Liver (tissue), 9 donors: ENCODE data around the gene POU6F2. TPM values are rescaled to one million over a fixed set of nuclear protein-coding genes. Genes with fewer than 3 reads are reported as not detected.

Experiments used
- DNase-seq: peaks from one replicate; pipeline ENCODE4 v3.0.0-alpha.2; 2017; ENCODE audit warnings: low spot score
- H3K27ac ChIP-seq, 2 donors: one replicate each; pipeline ENCODE4 v1.7.0; 2013; ENCODE audit warnings: inconsistent platforms in 2 of 2, low read length in 2 of 2, control low read depth in 1 of 2, low read depth in 1 of 2, mild to moderate bottlenecking in 1 of 2
- H3K27me3 ChIP-seq, 4 donors: one replicate each; pipeline versions ENCODE4 v1.6.1 to v1.7.0; 2013; ENCODE audit warnings: low read length in 3 of 4, inconsistent platforms in 1 of 4, mild to moderate bottlenecking in 1 of 4, moderate library complexity in 1 of 4; ENCODE audit not compliant: control insufficient read depth in 4 of 4, insufficient read depth in 4 of 4
- H3K36me3 ChIP-seq, 4 donors: one replicate each; pipeline versions ENCODE4 v1.6.1 to v1.7.0; 2013; ENCODE audit warnings: low read length in 3 of 4, mild to moderate bottlenecking in 3 of 4, low read depth in 1 of 4, moderate library complexity in 1 of 4; ENCODE audit not compliant: control insufficient read depth in 4 of 4, insufficient read depth in 3 of 4
- H3K4me1 ChIP-seq, 4 donors: one replicate each; pipeline versions ENCODE4 v1.6.1 to v1.7.0; 2013; ENCODE audit warnings: low read length in 3 of 4, mild to moderate bottlenecking in 3 of 4, moderate library complexity in 1 of 4; ENCODE audit not compliant: control insufficient read depth in 4 of 4, insufficient read depth in 4 of 4
- H3K4me3 ChIP-seq, 3 donors: one replicate each; pipeline versions ENCODE4 v1.6.1 to v1.7.0; 2013; ENCODE audit warnings: low read length in 3 of 3, control low read depth in 1 of 3, low read depth in 1 of 3, mild to moderate bottlenecking in 1 of 3
- H3K9ac ChIP-seq, 2 donors: one replicate each; pipeline ENCODE4 v1.7.0; 2013; ENCODE audit warnings: low read length in 2 of 2, mild to moderate bottlenecking in 2 of 2, moderate library complexity in 2 of 2, control low read depth in 1 of 2, low read depth in 1 of 2
- H3K9me3 ChIP-seq, 4 donors: one replicate each; pipeline versions ENCODE4 v1.6.1 to v1.7.0; 2013; ENCODE audit warnings: low read length in 3 of 4; ENCODE audit not compliant: control insufficient read depth in 4 of 4
- EGR1 ChIP-seq, 2 donors: IDR thresholded peaks; 2 replicates each; pipeline ENCODE4 v1.6.1; 2016 to 2018; ENCODE audit warnings: antibody characterized with exemption in 2 of 2, low read depth in 2 of 2
- GABPA ChIP-seq, 2 donors: IDR thresholded peaks in 1 of 2; conservative IDR thresholded peaks in 1 of 2; 2 replicates each; pipeline ENCODE4 v1.6.1; 2016; ENCODE audit warnings: antibody characterized with exemption in 2 of 2, mild to moderate bottlenecking in 1 of 2, moderate library complexity in 1 of 2
- HNF4A ChIP-seq, 2 donors: conservative IDR thresholded peaks; 2 replicates each; pipeline ENCODE4 v1.6.1; 2016; ENCODE audit warnings: antibody characterized with exemption in 2 of 2, mild to moderate bottlenecking in 2 of 2
- JUND ChIP-seq, 2 donors: IDR thresholded peaks; 2 replicates each; pipeline ENCODE4 v1.6.1; 2016; ENCODE audit warnings: antibody characterized with exemption in 2 of 2
- NR2F2 ChIP-seq: IDR thresholded peaks from 2 replicates; pipeline ENCODE4 v1.6.1; 2016; ENCODE audit warnings: antibody characterized with exemption
- RAD21 ChIP-seq, 2 donors: IDR thresholded peaks; 2 replicates each; pipeline ENCODE4 v1.6.1; 2016; ENCODE audit warnings: antibody characterized with exemption in 2 of 2, mild to moderate bottlenecking in 2 of 2
- RXRA ChIP-seq, 2 donors: IDR thresholded peaks; 2 replicates each; pipeline ENCODE4 v1.6.1; 2017 to 2018; ENCODE audit warnings: antibody characterized with exemption in 2 of 2, mild to moderate bottlenecking in 1 of 2
- SP1 ChIP-seq: IDR thresholded peaks from 2 replicates; pipeline ENCODE4 v1.6.1; 2018; ENCODE audit warnings: antibody characterized with exemption, mild to moderate bottlenecking
- TAF1 ChIP-seq: conservative IDR thresholded peaks from 2 replicates; pipeline ENCODE4 v1.6.1; 2016; ENCODE audit warnings: antibody characterized with exemption, mild to moderate bottlenecking
- YY1 ChIP-seq: IDR thresholded peaks from 2 replicates; pipeline ENCODE4 v1.6.1; 2016; ENCODE audit warnings: antibody characterized with exemption, mild to moderate bottlenecking
- WGBS: extraction: QIAGEN DNeasy Blood & Tissue Kit; methylation state at CpG from one replicate; pipeline ENCODE4 v1.1.7; 2013; 5-methylcytosine and 5-hydroxymethylcytosine counted together
- polyA plus RNA-seq, 2 donors: library from polyadenylated mRNA; stranded (reverse) in 1 of 2; unstranded in 1 of 2; fragments of 200-250 nt in 1 of 2; fragments of >200 nt in 1 of 2; fragmentation: Nextera tagmentation in 1 of 2; extraction: Ambion mirVana in 1 of 2; gene quantifications; one replicate each; pipeline versions ENCODE4 v1.2.1 to v1.2.3, GENCODE V29; 2013 to 2015
- total RNA-seq, 2 donors: library from RNA; depleted of rRNA; stranded (reverse); fragments of >200 nt; gene quantifications; one replicate each; pipeline ENCODE4 v1.2.3, GENCODE V29; 2014
- TF ChIP-seq, protein P1 (sequence below): IDR thresholded peaks from 2 replicates; pipeline ENCODE4 v1.6.1; 2016; ENCODE audit warnings: antibody characterized with exemption
- TF ChIP-seq, protein P2 (sequence below): IDR thresholded peaks from 2 replicates; pipeline ENCODE4 v1.6.1; 2016; ENCODE audit warnings: antibody characterized with exemption
- TF ChIP-seq, protein P3 (sequence below): IDR thresholded peaks from 2 replicates; pipeline ENCODE4 v1.6.1; 2016; ENCODE audit warnings: antibody characterized with exemption, mild to moderate bottlenecking
- TF ChIP-seq, protein P4 (sequence below): IDR thresholded peaks from 2 replicates; pipeline ENCODE4 v1.6.1; 2016; ENCODE audit warnings: antibody characterized with exemption
- TF ChIP-seq, protein P5 (sequence below): fragments of 150-350 bp; IDR thresholded peaks from 2 replicates; pipeline ENCODE4 v1.5.1; 2017; ENCODE audit warnings: improper control_type of control experiment, low read depth, low read length; ENCODE audit not compliant: missing input control
- donor health status: healthy.
- donor health status: healthy.
- donor health status: healthy.
- donor health status: healthy.
- donor health status: healthy.

The POU6F2 gene
- total and polyA plus RNA-seq, 4 donors: under 0.01 to 0.24 (median 0.08) TPM; not detected in 1

DNA sequence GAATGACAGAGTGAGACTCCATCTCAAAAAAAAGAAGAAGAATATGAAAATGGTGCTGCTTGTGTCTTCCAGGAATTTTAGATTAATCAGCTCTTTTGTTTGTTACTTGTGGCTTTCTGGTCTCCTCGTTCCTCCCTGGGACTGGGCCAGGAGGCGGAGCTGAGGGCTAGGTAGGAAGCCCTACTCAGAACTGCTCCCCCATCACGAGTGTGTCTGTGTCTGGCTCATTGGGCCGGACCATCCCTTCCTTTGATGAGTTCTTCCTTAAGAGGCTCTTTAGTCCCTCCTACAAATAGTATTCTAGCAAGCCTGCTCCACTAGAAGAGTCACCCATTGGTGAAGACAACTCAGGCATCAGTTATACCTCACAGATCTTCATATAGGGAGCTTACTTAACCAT lies 531.7 kb downstream of the POU6F2 start (continued):
- TF ChIP-seq GABPA (IDR thresholded peaks at IDR 0.05 in 1 of 2, conservative IDR thresholded peaks at IDR 0.05 in 1 of 2): no peak
- TF ChIP-seq EGR1 (IDR thresholded peaks at IDR 0.05; ENCODE audit: low read depth in 2 of 2): no peak
- TF ChIP-seq JUND (IDR thresholded peaks at IDR 0.05): no peak

DNA sequence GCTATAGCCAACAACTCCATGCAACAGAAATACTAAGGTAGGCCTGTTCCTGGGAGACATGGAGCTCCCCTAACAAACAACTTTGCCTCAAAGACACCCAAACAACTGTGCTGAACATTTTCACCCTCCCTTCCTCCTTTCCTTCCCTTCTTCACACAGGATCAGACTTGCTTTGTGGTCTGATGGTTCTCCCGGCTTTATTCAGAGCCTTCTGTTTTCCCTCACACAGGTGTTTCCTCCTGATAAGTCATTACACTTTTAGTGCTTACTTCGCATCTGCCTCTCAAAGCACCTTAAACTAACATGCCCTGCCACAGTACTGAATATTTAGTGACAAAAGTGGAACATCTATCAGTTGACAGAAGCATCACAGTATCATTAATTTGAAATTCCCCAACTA lies 532.2 kb downstream of the POU6F2 start:
- no peaks in the 10 kb centered on the region for H3K27me3 ChIP-seq
- no peak overlapping the region for H3K4me3 ChIP-seq
- 79% methylated on average over 2 of the region's 2 CpGs for whole genome bisulfite sequencing
- no peaks in the 10 kb centered on the region for H3K36me3 ChIP-seq
- no peak overlapping the region for H3K27ac ChIP-seq
- DNase-seq: no peak
- H3K4me1 ChIP-seq: no peaks in the 10 kb centered on the region
- TF ChIP-seq SP1: no peak
- TF ChIP-seq HNF4A (conservative IDR thresholded peaks at IDR 0.05): no peak
- TF ChIP-seq, protein P1, sequence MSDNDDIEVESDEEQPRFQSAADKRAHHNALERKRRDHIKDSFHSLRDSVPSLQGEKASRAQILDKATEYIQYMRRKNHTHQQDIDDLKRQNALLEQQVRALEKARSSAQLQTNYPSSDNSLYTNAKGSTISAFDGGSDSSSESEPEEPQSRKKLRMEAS: no peak
- TF ChIP-seq, protein P2, sequence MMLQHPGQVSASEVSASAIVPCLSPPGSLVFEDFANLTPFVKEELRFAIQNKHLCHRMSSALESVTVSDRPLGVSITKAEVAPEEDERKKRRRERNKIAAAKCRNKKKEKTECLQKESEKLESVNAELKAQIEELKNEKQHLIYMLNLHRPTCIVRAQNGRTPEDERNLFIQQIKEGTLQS: no peak
- TF ChIP-seq NR2F2: no peak
- TF ChIP-seq YY1: no peak
- TF ChIP-seq TAF1: no peak
- no peak for TF ChIP-seq RAD21 (IDR thresholded peaks at IDR 0.05)
- TF ChIP-seq, protein P3, sequence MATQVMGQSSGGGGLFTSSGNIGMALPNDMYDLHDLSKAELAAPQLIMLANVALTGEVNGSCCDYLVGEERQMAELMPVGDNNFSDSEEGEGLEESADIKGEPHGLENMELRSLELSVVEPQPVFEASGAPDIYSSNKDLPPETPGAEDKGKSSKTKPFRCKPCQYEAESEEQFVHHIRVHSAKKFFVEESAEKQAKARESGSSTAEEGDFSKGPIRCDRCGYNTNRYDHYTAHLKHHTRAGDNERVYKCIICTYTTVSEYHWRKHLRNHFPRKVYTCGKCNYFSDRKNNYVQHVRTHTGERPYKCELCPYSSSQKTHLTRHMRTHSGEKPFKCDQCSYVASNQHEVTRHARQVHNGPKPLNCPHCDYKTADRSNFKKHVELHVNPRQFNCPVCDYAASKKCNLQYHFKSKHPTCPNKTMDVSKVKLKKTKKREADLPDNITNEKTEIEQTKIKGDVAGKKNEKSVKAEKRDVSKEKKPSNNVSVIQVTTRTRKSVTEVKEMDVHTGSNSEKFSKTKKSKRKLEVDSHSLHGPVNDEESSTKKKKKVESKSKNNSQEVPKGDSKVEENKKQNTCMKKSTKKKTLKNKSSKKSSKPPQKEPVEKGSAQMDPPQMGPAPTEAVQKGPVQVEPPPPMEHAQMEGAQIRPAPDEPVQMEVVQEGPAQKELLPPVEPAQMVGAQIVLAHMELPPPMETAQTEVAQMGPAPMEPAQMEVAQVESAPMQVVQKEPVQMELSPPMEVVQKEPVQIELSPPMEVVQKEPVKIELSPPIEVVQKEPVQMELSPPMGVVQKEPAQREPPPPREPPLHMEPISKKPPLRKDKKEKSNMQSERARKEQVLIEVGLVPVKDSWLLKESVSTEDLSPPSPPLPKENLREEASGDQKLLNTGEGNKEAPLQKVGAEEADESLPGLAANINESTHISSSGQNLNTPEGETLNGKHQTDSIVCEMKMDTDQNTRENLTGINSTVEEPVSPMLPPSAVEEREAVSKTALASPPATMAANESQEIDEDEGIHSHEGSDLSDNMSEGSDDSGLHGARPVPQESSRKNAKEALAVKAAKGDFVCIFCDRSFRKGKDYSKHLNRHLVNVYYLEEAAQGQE: no peak
- TF ChIP-seq RXRA (IDR thresholded peaks at IDR 0.05): no peak
- TF ChIP-seq, protein P4, sequence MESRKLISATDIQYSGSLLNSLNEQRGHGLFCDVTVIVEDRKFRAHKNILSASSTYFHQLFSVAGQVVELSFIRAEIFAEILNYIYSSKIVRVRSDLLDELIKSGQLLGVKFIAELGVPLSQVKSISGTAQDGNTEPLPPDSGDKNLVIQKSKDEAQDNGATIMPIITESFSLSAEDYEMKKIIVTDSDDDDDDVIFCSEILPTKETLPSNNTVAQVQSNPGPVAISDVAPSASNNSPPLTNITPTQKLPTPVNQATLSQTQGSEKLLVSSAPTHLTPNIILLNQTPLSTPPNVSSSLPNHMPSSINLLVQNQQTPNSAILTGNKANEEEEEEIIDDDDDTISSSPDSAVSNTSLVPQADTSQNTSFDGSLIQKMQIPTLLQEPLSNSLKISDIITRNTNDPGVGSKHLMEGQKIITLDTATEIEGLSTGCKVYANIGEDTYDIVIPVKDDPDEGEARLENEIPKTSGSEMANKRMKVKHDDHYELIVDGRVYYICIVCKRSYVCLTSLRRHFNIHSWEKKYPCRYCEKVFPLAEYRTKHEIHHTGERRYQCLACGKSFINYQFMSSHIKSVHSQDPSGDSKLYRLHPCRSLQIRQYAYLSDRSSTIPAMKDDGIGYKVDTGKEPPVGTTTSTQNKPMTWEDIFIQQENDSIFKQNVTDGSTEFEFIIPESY: no peak
- no peak for TF ChIP-seq EGR1 (IDR thresholded peaks at IDR 0.05; ENCODE audit: low read depth in 2 of 2)
- H3K9ac ChIP-seq: no peak overlapping the region
- no peaks in the 10 kb centered on the region for H3K9me3 ChIP-seq

DNA sequence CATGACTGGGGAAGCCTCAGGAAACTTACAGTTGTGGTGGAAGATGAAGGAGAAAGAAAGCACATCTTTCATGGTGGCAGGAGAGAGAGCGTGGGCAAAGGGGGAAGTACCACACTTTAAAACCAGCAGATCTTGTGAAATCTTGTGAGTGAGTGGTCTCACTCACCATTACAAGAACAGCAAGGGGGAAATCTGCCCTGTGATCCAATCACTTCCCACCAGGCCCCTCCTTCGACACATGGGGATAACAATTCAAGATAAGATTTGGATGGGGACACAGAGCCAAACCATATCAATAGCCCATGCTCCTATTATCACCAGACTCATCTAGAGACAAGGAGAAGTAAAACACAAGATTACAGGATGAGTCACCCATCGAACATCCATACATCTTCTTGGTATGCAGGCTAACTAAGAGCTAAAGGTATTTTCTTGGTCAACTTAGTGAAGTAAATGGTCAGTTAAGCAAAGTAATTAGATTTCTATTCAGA lies 533.2 kb downstream of the POU6F2 start:
- no peaks in the 10 kb centered on the region for H3K27me3 ChIP-seq
- H3K4me1 ChIP-seq: no peaks in the 10 kb centered on the region
- WGBS: 90% methylated on average over 3 of the region's 3 CpGs
- H3K36me3 ChIP-seq: no peaks in the 10 kb centered on the region
- H3K27ac ChIP-seq: no peak overlapping the region
- H3K4me3 ChIP-seq: no peak overlapping the region
- no peaks in the 10 kb centered on the region for H3K9me3 ChIP-seq
- H3K9ac ChIP-seq: no peak overlapping the region
- no peak for DNase-seq
- TF ChIP-seq, protein P5, sequence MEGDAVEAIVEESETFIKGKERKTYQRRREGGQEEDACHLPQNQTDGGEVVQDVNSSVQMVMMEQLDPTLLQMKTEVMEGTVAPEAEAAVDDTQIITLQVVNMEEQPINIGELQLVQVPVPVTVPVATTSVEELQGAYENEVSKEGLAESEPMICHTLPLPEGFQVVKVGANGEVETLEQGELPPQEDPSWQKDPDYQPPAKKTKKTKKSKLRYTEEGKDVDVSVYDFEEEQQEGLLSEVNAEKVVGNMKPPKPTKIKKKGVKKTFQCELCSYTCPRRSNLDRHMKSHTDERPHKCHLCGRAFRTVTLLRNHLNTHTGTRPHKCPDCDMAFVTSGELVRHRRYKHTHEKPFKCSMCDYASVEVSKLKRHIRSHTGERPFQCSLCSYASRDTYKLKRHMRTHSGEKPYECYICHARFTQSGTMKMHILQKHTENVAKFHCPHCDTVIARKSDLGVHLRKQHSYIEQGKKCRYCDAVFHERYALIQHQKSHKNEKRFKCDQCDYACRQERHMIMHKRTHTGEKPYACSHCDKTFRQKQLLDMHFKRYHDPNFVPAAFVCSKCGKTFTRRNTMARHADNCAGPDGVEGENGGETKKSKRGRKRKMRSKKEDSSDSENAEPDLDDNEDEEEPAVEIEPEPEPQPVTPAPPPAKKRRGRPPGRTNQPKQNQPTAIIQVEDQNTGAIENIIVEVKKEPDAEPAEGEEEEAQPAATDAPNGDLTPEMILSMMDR: no peak
- no peak for TF ChIP-seq HNF4A (conservative IDR thresholded peaks at IDR 0.05)
- no peak for TF ChIP-seq EGR1 (IDR thresholded peaks at IDR 0.05; ENCODE audit: low read depth in 2 of 2)
- TF ChIP-seq GABPA (IDR thresholded peaks at IDR 0.05 in 1 of 2, conservative IDR thresholded peaks at IDR 0.05 in 1 of 2): no peak
- TF ChIP-seq, protein P2: no peak
- no peak for TF ChIP-seq RXRA (IDR thresholded peaks at IDR 0.05)
- TF ChIP-seq, protein P3: no peak
- TF ChIP-seq, protein P1: no peak
